Activated gamma-delta T cell treated with anti-CD3 and anti-CD28 coated beads, Interleukin-2, amount 50 U/mL, for 16 hours (primary cell): ENCODE measurements around the gene SNRNP35.
"Not testable (repeated sequence)": the region's sequence is repeated elsewhere in the genome, so short reads cannot be mapped to it uniquely, and the experiment has no call there.

ENCODE experiments used
- DNase-seq: peaks from one replicate; pipeline ENCODE4 v3.0.0-alpha.2; 2020; ENCODE audit warnings: low read depth

Gene SNRNP35

DNA sequence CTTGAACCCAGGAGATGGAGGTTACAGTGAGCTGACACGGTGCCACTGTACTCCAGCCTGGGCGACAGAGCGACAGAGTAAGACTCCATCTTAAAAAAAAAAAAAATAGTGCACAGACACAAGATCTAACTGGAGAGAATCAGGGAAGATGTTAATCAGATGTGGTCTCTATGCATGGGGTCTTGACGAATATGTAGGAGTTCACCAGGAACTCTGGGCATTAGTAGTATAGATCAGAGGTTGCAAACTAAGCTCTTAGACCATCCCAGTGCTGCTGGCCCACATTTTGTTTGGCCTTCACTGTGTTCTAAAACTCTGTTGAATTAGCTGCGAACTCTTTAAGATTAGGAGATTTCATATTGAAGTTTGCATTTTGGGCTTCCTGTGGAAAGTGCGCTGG lies 31.6 kb downstream of the SNRNP35 start:
- DNase-seq = no peak

DNA sequence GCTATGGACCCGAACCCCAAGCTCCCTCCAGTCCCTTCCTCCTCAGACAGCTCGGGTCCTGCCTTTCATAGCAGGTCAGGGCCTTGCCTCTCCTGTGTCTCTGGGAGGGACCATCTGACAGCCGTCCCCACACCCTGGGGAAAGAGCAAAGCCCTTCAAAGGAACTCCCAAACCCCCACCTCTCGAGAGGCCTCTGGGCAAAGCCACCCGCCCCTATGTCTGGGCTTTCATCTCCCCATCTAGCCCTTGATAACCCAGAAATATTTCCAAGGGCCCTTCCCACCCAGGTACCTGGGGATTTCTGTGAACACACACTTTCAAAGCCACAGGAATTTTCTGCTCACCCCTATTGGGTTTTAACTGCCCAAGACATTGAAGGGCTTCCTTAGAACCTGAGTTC lies 32.1 kb downstream of the SNRNP35 start:
- DNase-seq = no peak

GRCh38 chr12:123491056-123491455 lies 33.1 kb downstream of the SNRNP35 start:
- no peak for DNase-seq

- DNase-seq = no peak
Observed at GRCh38 chr12:123491481-123491880, 33.5 kb downstream of the SNRNP35 start.

GRCh38 chr12:123492339-123493039 lies 34.5 kb downstream of the SNRNP35 start:
- not testable (repeated sequence) for DNase-seq

- DNase-seq = no peak
Observed at GRCh38 chr12:123494124-123494851, 36.3 kb downstream of the SNRNP35 start.

- no peak for DNase-seq
Observed at GRCh38 chr12:123497065-123497464, 39.1 kb downstream of the SNRNP35 start.

- no peak for DNase-seq
Observed at GRCh38 chr12:123498126-123498825, 40.3 kb downstream of the SNRNP35 start.

- no peak for DNase-seq
Observed at GRCh38 chr12:123499332-123499731, 41.4 kb downstream of the SNRNP35 start.

GRCh38 chr12:123502163-123502704 lies 44.3 kb downstream of the SNRNP35 start:
- DNase-seq = no peak

- DNase-seq = no peak
Observed at GRCh38 chr12:123506059-123506842, 48.3 kb downstream of the SNRNP35 start.

- DNase-seq = no peak
Observed at GRCh38 chr12:123506843-123507236, 48.9 kb downstream of the SNRNP35 start.

DNA sequence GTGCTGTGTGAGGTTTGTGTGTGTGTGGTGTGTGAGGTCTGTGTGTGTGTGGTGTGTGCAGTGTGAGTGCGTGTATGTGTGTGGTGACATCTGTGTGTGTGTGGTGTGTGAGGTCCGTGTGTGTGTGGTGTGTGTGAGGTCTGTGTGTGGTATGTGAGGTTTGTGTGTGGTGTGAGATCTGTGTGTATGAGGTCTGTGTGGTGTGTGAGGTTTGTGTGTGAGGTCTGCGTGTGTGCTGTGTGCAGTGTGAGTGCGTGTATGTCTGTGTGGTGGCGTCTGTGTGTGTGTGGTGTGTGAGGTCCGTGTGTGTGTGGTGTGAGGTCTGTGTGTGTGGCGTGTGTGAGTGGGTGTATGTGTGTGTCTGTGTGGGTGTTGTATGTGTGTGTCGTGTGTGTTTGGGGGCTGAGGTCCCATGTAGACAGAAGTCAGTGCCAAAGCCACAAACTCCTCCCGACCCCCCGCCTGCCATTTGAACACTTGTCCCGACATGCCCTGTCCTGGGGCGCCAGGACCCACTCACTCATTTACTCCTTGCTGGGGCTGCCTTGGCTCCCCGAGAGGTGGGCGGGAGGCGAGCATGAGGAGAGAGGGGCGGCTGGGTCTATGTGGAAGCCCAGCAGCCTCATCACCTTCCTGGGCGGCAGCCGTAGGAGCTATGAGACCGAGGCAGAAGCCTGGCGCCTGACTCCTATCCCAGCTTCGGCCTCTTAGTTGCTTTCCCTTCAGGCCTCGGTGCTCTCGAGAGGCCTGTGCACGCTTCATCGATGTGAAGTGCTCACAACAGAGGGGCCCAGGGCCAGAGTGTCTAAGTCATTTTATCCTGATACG lies 55.1 kb downstream of the SNRNP35 start:
- no peak for DNase-seq

GRCh38 chr12:123513805-123514204 lies 55.9 kb downstream of the SNRNP35 start:
- DNase-seq = no peak

GRCh38 chr12:123514582-123515221 lies 56.8 kb downstream of the SNRNP35 start:
- not testable (repeated sequence) for DNase-seq

- DNase-seq = no peak
Observed at GRCh38 chr12:123516216-123516780, 58.4 kb downstream of the SNRNP35 start.
